Measurements from ENCODE around the gene ADAMTS4.

- no peak for TF ChIP-seq CTCF (IDR thresholded peaks at IDR 0.05)
- no peak for TF ChIP-seq POLR2AphosphoS5 (IDR thresholded peaks at IDR 0.05)
These were observed 19.2 kb downstream of the ADAMTS4 start for GRCh38 chr1:161179698-161180097.
